CD4-positive, CD25-positive, alpha-beta regulatory T cell (primary cell): Measurements from ENCODE around the gene RNF220. TPM values are rescaled to one million over a fixed set of nuclear protein-coding genes. Genes with fewer than 3 reads are reported as not detected.
"Not testable (repeated sequence)": the region's sequence is repeated elsewhere in the genome, so short reads cannot be mapped to it uniquely, and the experiment has no call there.

Source experiments
- ATAC-seq, 2 donors: fragments of 150-1000 bp; cut with Tn5 transposase; one replicate each; pipeline ENCODE4 v1.10.0; 2021; ENCODE audit warnings: low read depth in 2 of 2, moderate number of reproducible peaks in 2 of 2, moderate library complexity in 1 of 2
- DNase-seq, 3 donors: peaks; one replicate each; pipeline versions ENCODE4 v3.0.0 to v3.0.0-alpha.2; 2012 to 2022; ENCODE audit warnings: mixed read lengths in 1 of 3
- H3K27ac ChIP-seq: one replicate; pipeline ENCODE4 v1.7.0; 2013; ENCODE audit warnings: mild to moderate bottlenecking, low read length; ENCODE audit not compliant: insufficient read depth, poor library complexity, severe bottlenecking
- H3K27me3 ChIP-seq: one replicate; pipeline ENCODE4 v1.7.0; 2013; ENCODE audit warnings: low read length; ENCODE audit not compliant: control insufficient read depth, insufficient read depth
- H3K36me3 ChIP-seq: one replicate; pipeline ENCODE4 v1.7.0; 2013; ENCODE audit warnings: mild to moderate bottlenecking, low read length, moderate library complexity; ENCODE audit not compliant: control insufficient read depth, insufficient read depth
- H3K4me1 ChIP-seq: 2 replicates; pipeline ENCODE4 v1.7.0; 2013; ENCODE audit warnings: mild to moderate bottlenecking, low read length; ENCODE audit not compliant: insufficient read depth, control insufficient read depth, poor library complexity, severe bottlenecking
- H3K4me3 ChIP-seq: one replicate; pipeline ENCODE4 v1.7.0; 2013; ENCODE audit warnings: low read depth, mild to moderate bottlenecking, low read length, moderate library complexity
- H3K9me3 ChIP-seq, 2 experiments: 1 replicate in 1 of 2; 2 replicates in 1 of 2; pipeline ENCODE4 v1.7.0; 2013; ENCODE audit warnings: low read length in 2 of 2, mild to moderate bottlenecking in 1 of 2, moderate library complexity in 1 of 2; ENCODE audit not compliant: control insufficient read depth in 2 of 2
- H3K27ac Mint-ChIP-seq, 3 donors: one replicate each; pipeline ENCODE4 v1.8.0; 2020 to 2022; ENCODE audit warnings: mild to moderate bottlenecking in 3 of 3, mixed read lengths in 3 of 3, moderate library complexity in 2 of 3
- H3K27me3 Mint-ChIP-seq: one replicate; pipeline ENCODE4 v1.8.0; 2022; ENCODE audit warnings: mild to moderate bottlenecking, mixed read lengths
- H3K36me3 Mint-ChIP-seq: one replicate; pipeline ENCODE4 v1.8.0; 2020; ENCODE audit warnings: mixed read lengths
- H3K4me1 Mint-ChIP-seq, 4 donors: one replicate each; pipeline ENCODE4 v1.8.0; 2020 to 2022; ENCODE audit warnings: mixed read lengths in 4 of 4, mild to moderate bottlenecking in 1 of 4
- H3K4me3 Mint-ChIP-seq, 4 donors: one replicate each; pipeline ENCODE4 v1.8.0; 2020 to 2022; ENCODE audit warnings: mild to moderate bottlenecking in 4 of 4, mixed read lengths in 4 of 4, moderate library complexity in 3 of 4
- H3K9me3 Mint-ChIP-seq, 7 donors: one replicate each; pipeline ENCODE4 v1.8.0; 2020 to 2022; ENCODE audit warnings: mixed read lengths in 7 of 7, mild to moderate bottlenecking in 3 of 7, moderate library complexity in 2 of 7
- polyA plus RNA-seq, 4 donors: library from polyadenylated mRNA; unstranded; fragments of 300-500 nt; fragmentation: Illumina TruSeq; gene quantifications; one replicate each; pipeline ENCODE4 v1.2.3, GENCODE V29; 2021
- total RNA-seq: library from RNA; stranded (reverse); gene quantifications from one replicate; pipeline ENCODE4 v1.2.3, GENCODE V29; 2022

Gene RNF220
- total and polyA plus RNA-seq, 5 donors from 2014 or later: 73.2 to 94.8 (median 83.1) TPM

- Histone ChIP-seq H3K27ac (no peak overlapping the region), H3K9me3 (no peaks in the 10 kb centered on the region), H3K4me3 (no peak overlapping the region), H3K27me3 (peaks cover 17% of the 10 kb centered on the region), H3K36me3 (no peaks in the 10 kb centered on the region), H3K4me1 (no peaks in the 10 kb centered on the region)
- H3K36me3 Mint-ChIP-seq: no peaks in the 10 kb centered on the region
- H3K9me3 Mint-ChIP-seq: peaks cover 0 to 5% (median 1%) of the 10 kb centered on the region in 7 donors
- H3K4me1 Mint-ChIP-seq: no peaks in the 10 kb centered on the region
- no peak overlapping the region for H3K4me3 Mint-ChIP-seq
- H3K27me3 Mint-ChIP-seq: peaks cover 28% of the 10 kb centered on the region
- ATAC-seq (no peak), DNase-seq (no peak)
- H3K27ac Mint-ChIP-seq: no peak overlapping the region
Measured at GRCh38 chr1:44489481-44489880, 84.4 kb downstream of the RNF220 start.

- no peak for ATAC-seq
- no peaks in the 10 kb centered on the region for H3K9me3 Mint-ChIP-seq
- Histone ChIP-seq H3K27ac (no peak overlapping the region), H3K4me1 (no peaks in the 10 kb centered on the region), H3K9me3 (no peaks in the 10 kb centered on the region), H3K36me3 (no peaks in the 10 kb centered on the region), H3K27me3 (peaks cover 8% of the 10 kb centered on the region), H3K4me3 (no peak overlapping the region)
- H3K36me3 Mint-ChIP-seq: no peaks in the 10 kb centered on the region
- no peak overlapping the region for H3K4me3 Mint-ChIP-seq
- H3K27ac Mint-ChIP-seq: no peak overlapping the region
- H3K4me1 Mint-ChIP-seq: no peaks in the 10 kb centered on the region
- H3K27me3 Mint-ChIP-seq: peaks cover 11% of the 10 kb centered on the region
- no peak for DNase-seq
Measured at GRCh38 chr1:44496541-44497171, 91.6 kb downstream of the RNF220 start.

DNA sequence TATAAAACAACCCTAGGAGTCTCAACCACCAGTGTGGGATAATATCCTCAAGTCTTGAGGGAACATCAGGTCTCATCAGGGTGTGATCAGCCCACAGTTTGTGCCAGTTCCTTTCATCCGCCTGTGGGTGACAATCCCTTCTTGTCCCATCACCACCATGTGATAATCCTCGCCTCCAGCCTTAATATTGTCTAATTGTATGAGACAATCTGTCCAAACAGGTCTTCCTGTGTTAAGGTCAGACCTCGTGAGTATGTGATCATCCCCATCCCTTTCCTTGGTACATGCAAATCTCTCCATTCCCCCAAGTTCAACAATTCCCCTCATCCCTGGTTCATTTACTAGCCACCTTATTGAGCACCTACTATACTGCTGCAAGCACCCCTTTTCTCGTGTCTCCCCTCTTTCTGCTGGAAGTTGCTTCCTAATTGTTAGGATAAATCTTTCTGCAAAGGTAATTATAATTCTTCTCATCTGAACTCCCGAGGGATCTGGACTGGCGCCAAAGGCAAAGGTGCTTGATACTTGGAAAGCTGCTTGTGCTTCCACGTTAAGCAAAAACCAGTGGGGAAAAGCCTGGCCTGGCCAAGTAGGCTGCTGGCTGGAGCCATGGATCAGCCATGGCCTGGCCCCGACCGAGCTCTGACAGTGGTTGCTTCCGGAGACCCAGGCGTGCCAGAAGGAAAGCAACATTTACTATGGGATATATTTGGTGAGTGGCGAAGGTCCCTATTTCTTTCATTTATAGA lies 92.5 kb downstream of the RNF220 start:
- no peaks in the 10 kb centered on the region for H3K36me3 ChIP-seq
- Mint-ChIP-seq H3K9me3 (no peaks in the 10 kb centered on the region), H3K27ac (no peak overlapping the region), H3K27me3 (peaks cover 11% of the 10 kb centered on the region), H3K4me1 (no peaks in the 10 kb centered on the region), H3K4me3 (no peak overlapping the region), H3K36me3 (no peaks in the 10 kb centered on the region)
- DNase-seq (no peak), ATAC-seq (no peak)
- no peaks in the 10 kb centered on the region for H3K4me1 ChIP-seq
- no peaks in the 10 kb centered on the region for H3K9me3 ChIP-seq
- no peak overlapping the region for H3K27ac ChIP-seq
- no peak overlapping the region for H3K4me3 ChIP-seq
- peaks cover 3% of the 10 kb centered on the region for H3K27me3 ChIP-seq

DNA sequence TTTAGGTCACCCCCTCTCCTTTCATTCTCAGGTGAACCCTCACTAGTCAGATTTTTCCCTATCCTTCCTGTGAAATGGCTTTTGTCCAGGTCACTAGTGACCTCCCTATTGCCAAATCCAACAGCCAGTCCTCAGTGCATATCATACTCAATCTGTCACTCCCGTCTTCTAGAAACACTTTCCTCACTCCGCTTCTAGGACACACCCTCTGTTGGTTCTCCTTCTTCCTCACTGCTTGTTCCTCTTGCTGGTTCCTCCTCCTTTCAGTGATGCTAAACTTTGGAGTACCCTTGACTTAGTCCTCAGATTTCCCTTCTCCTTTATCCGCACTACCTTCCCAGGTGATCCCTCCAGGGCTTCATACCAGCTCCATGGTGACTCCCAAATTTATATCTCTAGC lies 94.3 kb downstream of the RNF220 start:
- Histone ChIP-seq H3K9me3 (no peaks in the 10 kb centered on the region), H3K36me3 (no peaks in the 10 kb centered on the region), H3K4me1 (no peaks in the 10 kb centered on the region), H3K4me3 (no peak overlapping the region), H3K27me3 (peaks cover 3% of the 10 kb centered on the region), H3K27ac (no peak overlapping the region)
- peaks cover 6% of the 10 kb centered on the region for H3K27me3 Mint-ChIP-seq
- H3K4me3 Mint-ChIP-seq: no peak overlapping the region
- no peaks in the 10 kb centered on the region for H3K9me3 Mint-ChIP-seq
- H3K4me1 Mint-ChIP-seq: no peaks in the 10 kb centered on the region
- ATAC-seq (no peak), DNase-seq (no peak)
- no peak overlapping the region for H3K27ac Mint-ChIP-seq
- H3K36me3 Mint-ChIP-seq: no peaks in the 10 kb centered on the region

DNA sequence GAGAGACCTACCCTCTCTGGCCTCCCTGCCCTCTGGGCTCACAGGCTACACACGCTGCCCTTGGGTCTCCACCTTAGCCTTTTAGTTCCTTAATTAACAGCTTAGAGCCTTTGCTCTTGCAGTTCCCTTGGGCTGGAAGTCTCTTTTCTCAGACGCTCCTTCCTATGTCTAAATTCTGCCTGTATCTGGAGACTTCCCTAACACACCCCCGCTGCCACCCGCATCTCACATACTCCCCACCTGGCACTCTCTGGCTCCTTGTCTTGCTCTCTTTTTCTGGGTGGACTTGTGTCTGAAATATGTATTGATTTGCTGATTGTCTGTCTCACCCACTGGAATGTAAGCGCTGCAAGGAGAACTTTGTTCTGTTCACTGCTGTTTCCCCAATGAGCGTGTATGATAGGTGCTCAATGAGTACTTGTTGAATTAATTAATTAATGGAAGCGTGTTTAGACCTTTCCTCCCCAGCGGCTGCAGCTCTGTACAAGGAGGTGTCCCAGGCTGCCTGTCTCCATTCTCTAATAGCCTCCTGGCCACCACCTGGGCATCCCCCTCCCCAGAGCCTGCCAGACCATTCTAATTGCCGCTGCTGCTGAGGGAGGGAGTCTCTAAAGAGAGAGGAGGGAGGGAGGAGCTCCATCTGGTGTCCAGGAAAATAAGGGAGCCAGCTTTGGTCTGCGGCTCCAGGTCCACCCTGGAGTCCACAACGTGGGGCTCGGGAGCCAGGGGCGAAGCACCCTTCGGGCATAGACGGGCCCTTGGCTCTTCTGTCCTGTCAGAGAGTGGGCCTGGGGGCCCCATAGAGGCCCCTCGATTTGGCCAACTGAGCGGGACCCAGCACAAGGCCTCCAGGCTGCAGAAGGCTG lies 95.4 kb downstream of the RNF220 start:
- no peaks in the 10 kb centered on the region for H3K36me3 ChIP-seq
- no peak overlapping the region for H3K27ac Mint-ChIP-seq
- peaks cover 5% of the 10 kb centered on the region for H3K27me3 Mint-ChIP-seq
- no peak overlapping the region for H3K4me3 ChIP-seq
- H3K27ac ChIP-seq: no peak overlapping the region
- no peaks in the 10 kb centered on the region for H3K36me3 Mint-ChIP-seq
- peaks cover 0 to 1% (median 0%) of the 10 kb centered on the region in 7 donors for H3K9me3 Mint-ChIP-seq
- ATAC-seq (no peak), DNase-seq (no peak)
- H3K4me3 Mint-ChIP-seq: no peak overlapping the region
- no peaks in the 10 kb centered on the region for H3K9me3 ChIP-seq
- H3K4me1 ChIP-seq: no peaks in the 10 kb centered on the region
- peaks cover 3% of the 10 kb centered on the region for H3K27me3 ChIP-seq
- H3K4me1 Mint-ChIP-seq: no peaks in the 10 kb centered on the region

DNA sequence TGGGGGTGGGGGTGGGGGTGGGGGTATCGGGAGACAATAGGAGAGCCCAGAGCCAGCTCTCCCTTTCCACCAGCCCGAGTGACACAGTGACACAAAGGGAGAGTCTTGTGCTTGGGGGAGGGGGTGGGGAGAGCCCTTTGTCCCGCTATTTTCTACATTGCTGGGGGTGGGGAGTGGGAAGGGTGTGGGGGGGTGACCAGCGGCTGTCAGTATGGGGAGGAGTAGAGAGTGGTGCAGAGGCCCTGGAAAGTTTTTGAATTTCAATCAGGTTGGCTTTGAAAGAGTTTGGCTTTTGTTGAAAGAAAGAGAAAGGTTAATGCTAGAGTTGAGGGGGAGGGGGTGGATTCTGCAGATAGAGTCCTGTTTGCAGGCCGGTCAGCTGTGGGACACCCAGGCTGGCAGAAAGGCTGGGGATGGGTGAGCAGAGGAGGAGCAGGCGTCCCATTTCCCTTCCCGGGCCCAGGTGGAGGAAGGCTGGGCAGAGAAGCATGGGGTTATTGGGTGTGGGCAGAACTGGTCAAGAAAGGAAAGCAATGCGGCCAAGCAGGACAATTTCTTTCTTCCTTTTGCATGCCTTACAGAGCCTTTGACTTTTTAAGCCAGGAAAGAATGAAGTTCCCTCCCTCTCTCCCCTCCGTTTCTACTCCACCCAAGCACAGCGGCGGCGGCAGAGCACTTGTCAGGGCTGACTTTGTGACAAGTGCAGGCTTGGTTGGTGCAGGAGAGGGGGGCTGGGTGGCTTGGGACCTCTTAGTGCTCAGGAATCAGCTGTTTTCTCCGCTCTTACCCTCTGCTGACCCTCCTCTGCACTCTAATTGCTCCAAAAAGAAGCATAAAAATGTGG lies 96.2 kb downstream of the RNF220 start:
- Histone ChIP-seq H3K36me3 (no peaks in the 10 kb centered on the region), H3K9me3 (no peaks in the 10 kb centered on the region), H3K27me3 (no peaks in the 10 kb centered on the region), H3K27ac (no peak overlapping the region), H3K4me3 (no peak overlapping the region), H3K4me1 (no peaks in the 10 kb centered on the region)
- DNase-seq (no peak), ATAC-seq (no peak)
- H3K9me3 Mint-ChIP-seq: peaks cover 0 to 1% (median 0%) of the 10 kb centered on the region in 7 donors
- no peaks in the 10 kb centered on the region for H3K4me1 Mint-ChIP-seq
- no peak overlapping the region for H3K27ac Mint-ChIP-seq
- no peak overlapping the region for H3K4me3 Mint-ChIP-seq
- no peaks in the 10 kb centered on the region for H3K36me3 Mint-ChIP-seq
- H3K27me3 Mint-ChIP-seq: peaks cover 8% of the 10 kb centered on the region

DNA sequence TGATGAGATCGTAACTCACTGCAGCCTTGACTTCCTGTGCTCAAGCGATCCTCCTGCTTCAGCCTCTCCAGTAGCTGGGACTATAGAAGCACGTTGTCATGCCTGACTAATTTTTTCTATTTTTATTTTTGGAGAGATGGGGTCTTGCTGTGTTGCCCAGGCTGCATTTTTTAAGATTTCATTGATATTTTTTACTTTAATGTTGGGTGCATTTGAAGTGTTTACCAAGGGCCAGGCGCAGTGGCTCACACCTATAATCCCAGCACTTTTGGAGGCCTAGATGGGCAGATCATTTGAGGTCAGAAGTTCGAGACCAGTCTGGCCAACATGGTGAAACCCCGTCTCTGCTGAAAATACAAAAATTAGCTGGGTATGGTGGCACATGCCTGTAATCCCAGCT lies 97.8 kb downstream of the RNF220 start:
- not testable (repeated sequence) for DNase-seq, H3K36me3 ChIP-seq, H3K4me3 Mint-ChIP-seq, H3K36me3 Mint-ChIP-seq, H3K27ac Mint-ChIP-seq, H3K27me3 ChIP-seq, H3K9me3 Mint-ChIP-seq, H3K4me1 Mint-ChIP-seq, H3K9me3 ChIP-seq, H3K27ac ChIP-seq, H3K4me3 ChIP-seq, ATAC-seq, H3K4me1 ChIP-seq, H3K27me3 Mint-ChIP-seq
